ENCODE measurements around the gene BRMS1.
"Not testable (repeated sequence)": the region's sequence is repeated elsewhere in the genome, so short reads cannot be mapped to it uniquely, and the experiment has no call there.

Gene BRMS1

GRCh38 chr11:66363187-66363601 lies 18.3 kb upstream of the BRMS1 start:
- no peak for DNase-seq

GRCh38 chr11:66362481-66363147 lies 17.7 kb upstream of the BRMS1 start:
- DNase-seq = no peak

- DNase-seq = no peak
Measured at GRCh38 chr11:66361502-66361941, 16.6 kb upstream of the BRMS1 start.

GRCh38 chr11:66360406-66361073 lies 15.6 kb upstream of the BRMS1 start:
- no peak for DNase-seq

GRCh38 chr11:66359662-66360087 lies 14.8 kb upstream of the BRMS1 start:
- no peak for DNase-seq

- DNase-seq = not testable (repeated sequence)
Measured at GRCh38 chr11:66350560-66351235, 5.8 kb upstream of the BRMS1 start.

- no peak for DNase-seq
Measured at GRCh38 chr11:66349084-66349386, 4.1 kb upstream of the BRMS1 start.

GRCh38 chr11:66347425-66348276 lies 2.7 kb upstream of the BRMS1 start, which contains the start of gene B4GAT1:
Gene B4GAT1 (minus strand): TSS chr11:66347629. CDS start chr11:66347545, 84 bp downstream.
- DNase-seq = peak; percentile 40 to 81 (median 74)

- DNase-seq = no peak
Measured at GRCh38 chr11:66346476-66347424, 1.8 kb upstream of the BRMS1 start.

GRCh38 chr11:66345316-66345649 lies 379 bp upstream of the BRMS1 start:
- DNase-seq = no peak

GRCh38 chr11:66343176-66343575 lies 1.7 kb downstream of the BRMS1 start:
- no peak for DNase-seq

- DNase-seq = no peak
Measured at GRCh38 chr11:66341502-66342126, 3.3 kb downstream of the BRMS1 start.

- no peak for DNase-seq
Measured at GRCh38 chr11:66340596-66341501, 4.1 kb downstream of the BRMS1 start.

- no peak for DNase-seq
Measured at GRCh38 chr11:66339686-66340483, 5.0 kb downstream of the BRMS1 start.

GRCh38 chr11:66339162-66339675 lies 5.7 kb downstream of the BRMS1 start:
- DNase-seq = no peak

- DNase-seq = no peak
Measured at GRCh38 chr11:66338276-66339161, 6.4 kb downstream of the BRMS1 start.

- no peak for DNase-seq
Measured at GRCh38 chr11:66337103-66337899, 7.6 kb downstream of the BRMS1 start.
